WTC11 (cell line): ENCODE data around the gene CHRNB4.

Experiments
- ATF6 ChIP-seq: sonication (generic); formaldehyde crosslinking; IDR thresholded peaks from 2 replicates; pipeline ENCODE4 v1.8.1; 2023; ENCODE audit warnings: mild to moderate bottlenecking, missing genetic modification reagents
- CTCF ChIP-seq: fragments of 200-600 bp; IDR thresholded peaks from 2 replicates; pipeline ENCODE4 v1.8.0; 2022; ENCODE audit warnings: antibody characterized with exemption
- E2F5 ChIP-seq: sonication (generic); formaldehyde crosslinking; IDR thresholded peaks from 2 replicates; pipeline ENCODE4 v1.8.1; 2022; ENCODE audit warnings: mild to moderate bottlenecking, moderate library complexity, missing genetic modification reagents
- IRF1 ChIP-seq: sonication (generic); formaldehyde crosslinking; IDR thresholded peaks from 2 replicates; pipeline ENCODE4 v1.8.0; 2023; ENCODE audit warnings: missing genetic modification reagents
- MAX ChIP-seq: sonication (generic); formaldehyde crosslinking; IDR thresholded peaks from 2 replicates; pipeline ENCODE4 v1.8.0; 2022; ENCODE audit warnings: mild to moderate bottlenecking, missing genetic modification reagents
- USF2 ChIP-seq: sonication (generic); formaldehyde crosslinking; IDR thresholded peaks from 2 replicates; pipeline ENCODE4 v1.8.1; 2023; ENCODE audit warnings: mild to moderate bottlenecking, missing genetic modification reagents, moderate library complexity
- ZNF219 ChIP-seq: sonication (generic); formaldehyde crosslinking; IDR thresholded peaks from 2 replicates; pipeline ENCODE4 v1.8.0; 2023; ENCODE audit warnings: missing genetic modification reagents, mild to moderate bottlenecking, borderline replicate concordance
- ZNF512 ChIP-seq: sonication (generic); formaldehyde crosslinking; IDR thresholded peaks from 2 replicates; pipeline ENCODE4 v1.8.1; 2022; ENCODE audit warnings: missing genetic modification reagents, borderline replicate concordance

GRCh38 chr15:78668987-78669386, 28.0 kb upstream of the CHRNB4 start:
- TF ChIP-seq MAX (CRISPR knock-in tag) = no peak
- no peak for TF ChIP-seq ZNF219
- TF ChIP-seq ZNF512 (CRISPR knock-in tag) = no peak
- no peak for TF ChIP-seq USF2 (CRISPR knock-in tag)
- no peak for TF ChIP-seq CTCF
- TF ChIP-seq IRF1 (CRISPR knock-in tag) = no peak
- no peak for TF ChIP-seq E2F5 (CRISPR knock-in tag)
- TF ChIP-seq ATF6 (CRISPR knock-in tag) = no peak
